Suppressor macrophage (primary cell): ENCODE data around the gene IGSF23.

Experiments used
- DNase-seq, 4 experiments: peaks; one replicate each; pipeline ENCODE4 v3.0.0-alpha.2; 2020 to 2022

IGSF23 gene

GRCh38 chr19:44642377-44642776 is 29.0 kb downstream of the IGSF23 start:
- no peak for DNase-seq

- DNase-seq, result peak; percentile 67 to 90 (median 78)
Measured at GRCh38 chr19:44643605-44644401, 30.4 kb downstream of the IGSF23 start, which contains the start of gene PVR. Gene PVR (plus strand): TSS chr19:44643910. CDS start chr19:44644097, 187 bp downstream.

- peak in 1 of 4 experiments; percentile 18 for DNase-seq
Measured at GRCh38 chr19:44644402-44645016, 31.1 kb downstream of the IGSF23 start.

GRCh38 chr19:44645407-44646048 is 32.2 kb downstream of the IGSF23 start:
- no peak for DNase-seq

- DNase-seq, result no peak
Measured at GRCh38 chr19:44646049-44646416, 32.7 kb downstream of the IGSF23 start.

- DNase-seq, result no peak
Measured at GRCh38 chr19:44647144-44647543, 33.8 kb downstream of the IGSF23 start.

- peak; percentile 50 to 77 (median 64) for DNase-seq
Measured at GRCh38 chr19:44648631-44649251, 35.4 kb downstream of the IGSF23 start.

- DNase-seq, result no peak
Measured at GRCh38 chr19:44649578-44650145, 36.3 kb downstream of the IGSF23 start.

- no peak for DNase-seq
Measured at GRCh38 chr19:44653343-44653742, 40.0 kb downstream of the IGSF23 start.

- DNase-seq, result peak; percentile 83 to 92 (median 90)
Measured at GRCh38 chr19:44653977-44654774, 40.8 kb downstream of the IGSF23 start.

GRCh38 chr19:44657211-44657921 is 44.0 kb downstream of the IGSF23 start:
- DNase-seq, result peak; percentile 71 to 86 (median 77)

- DNase-seq, result no peak
Measured at GRCh38 chr19:44658069-44658733, 44.8 kb downstream of the IGSF23 start.

GRCh38 chr19:44660081-44660480 is 46.7 kb downstream of the IGSF23 start:
- no peak for DNase-seq

- DNase-seq, result no peak
Measured at GRCh38 chr19:44661205-44661604, 47.8 kb downstream of the IGSF23 start.

GRCh38 chr19:44661904-44662303 is 48.5 kb downstream of the IGSF23 start:
- no peak for DNase-seq

GRCh38 chr19:44662691-44663385 is 49.5 kb downstream of the IGSF23 start:
- no peak for DNase-seq

GRCh38 chr19:44663996-44664395 is 50.6 kb downstream of the IGSF23 start:
- no peak for DNase-seq

- DNase-seq, result no peak
Measured at GRCh38 chr19:44664976-44665375, 51.6 kb downstream of the IGSF23 start.

GRCh38 chr19:44666852-44667556 is 53.6 kb downstream of the IGSF23 start:
- no peak for DNase-seq
